H9 (cell line): ENCODE measurements around the gene EHBP1L1. TPM values are rescaled to one million over a fixed set of nuclear protein-coding genes. Genes with fewer than 3 reads are reported as not detected.

ENCODE experiments used
- DNase-seq: peaks from one replicate; pipeline ENCODE4 v3.0.0-alpha.2; 2017
- H2AFZ ChIP-seq: one replicate; pipeline ENCODE4 v1.6.1; 2013; ENCODE audit warnings: mild to moderate bottlenecking, low read length, control low read depth, moderate library complexity
- H2AK5ac ChIP-seq: 2 replicates; pipeline ENCODE4 v1.6.1; 2013; ENCODE audit warnings: low read length, control low read depth, mixed read lengths; ENCODE audit not compliant: insufficient read length
- H2BK120ac ChIP-seq: one replicate; pipeline ENCODE4 v1.6.1; 2013; ENCODE audit warnings: low read depth, mild to moderate bottlenecking, low read length, control low read depth, inconsistent platforms; ENCODE audit not compliant: poor library complexity, severe bottlenecking
- H2BK12ac ChIP-seq: 2 replicates; pipeline ENCODE4 v1.6.1; 2013; ENCODE audit warnings: low read length, control low read depth, mixed read lengths, low read depth; ENCODE audit not compliant: insufficient read length
- H2BK15ac ChIP-seq: 2 replicates; pipeline ENCODE4 v1.6.1; 2013; ENCODE audit warnings: low read depth, low read length, control low read depth
- H2BK20ac ChIP-seq: one replicate; pipeline ENCODE4 v1.6.1; 2013; ENCODE audit warnings: low read depth, mild to moderate bottlenecking, low read length, control low read depth, inconsistent platforms; ENCODE audit not compliant: poor library complexity, severe bottlenecking
- H2BK5ac ChIP-seq: 2 replicates; pipeline ENCODE4 v1.6.1; 2013; ENCODE audit warnings: low read length, control low read depth, mixed read lengths; ENCODE audit not compliant: insufficient read length
- H3K14ac ChIP-seq: 2 replicates; pipeline ENCODE4 v1.6.1; 2013; ENCODE audit warnings: low read length, control low read depth; ENCODE audit not compliant: insufficient read depth
- H3K18ac ChIP-seq: 2 replicates; pipeline ENCODE4 v1.6.1; 2013; ENCODE audit warnings: low read depth, mild to moderate bottlenecking, mixed read lengths, low read length, control low read depth; ENCODE audit not compliant: insufficient read length
- H3K23ac ChIP-seq: 2 replicates; pipeline ENCODE4 v1.6.1; 2013; ENCODE audit warnings: low read length, control low read depth, mixed read lengths, low read depth; ENCODE audit not compliant: insufficient read length
- H3K23me2 ChIP-seq: 2 replicates; pipeline ENCODE4 v1.6.1; 2013; ENCODE audit warnings: low read depth, mild to moderate bottlenecking, mixed read lengths, low read length, control low read depth; ENCODE audit not compliant: insufficient read length, poor library complexity, severe bottlenecking
- H3K27ac ChIP-seq: 2 replicates; pipeline ENCODE4 v1.5.1; 2013; ENCODE audit warnings: low read length, control low read depth, mixed read lengths, low read depth; ENCODE audit not compliant: insufficient read length
- H3K27me3 ChIP-seq: 2 replicates; pipeline ENCODE4 v1.6.1; 2013; ENCODE audit warnings: low read length, control low read depth, inconsistent platforms; ENCODE audit not compliant: insufficient read depth
- H3K4ac ChIP-seq: 2 replicates; pipeline ENCODE4 v1.6.1; 2013; ENCODE audit warnings: low read depth, mild to moderate bottlenecking, control low read depth, inconsistent platforms, low read length, moderate library complexity
- H3K4me1 ChIP-seq: 2 replicates; pipeline ENCODE4 v1.6.1; 2013; ENCODE audit warnings: low read length, control low read depth, inconsistent platforms; ENCODE audit not compliant: insufficient read depth
- H3K4me2 ChIP-seq: 2 replicates; pipeline ENCODE4 v1.6.1; 2013; ENCODE audit warnings: low read length, control low read depth, mixed read lengths; ENCODE audit not compliant: insufficient read length, insufficient read depth
- H3K56ac ChIP-seq: 2 replicates; pipeline ENCODE4 v1.6.1; 2013; ENCODE audit warnings: low read depth, mild to moderate bottlenecking, mixed read lengths, low read length, control low read depth; ENCODE audit not compliant: insufficient read length
- H3K79me1 ChIP-seq: 2 replicates; pipeline ENCODE4 v1.6.1; 2013; ENCODE audit warnings: low read depth, mild to moderate bottlenecking, moderate library complexity, low read length, control low read depth, inconsistent platforms; ENCODE audit not compliant: insufficient read depth, poor library complexity, severe bottlenecking
- H3K79me2 ChIP-seq: 2 replicates; pipeline ENCODE4 v1.6.1; 2013; ENCODE audit warnings: low read length, control low read depth, inconsistent platforms; ENCODE audit not compliant: insufficient read depth
- H3K9ac ChIP-seq: 2 replicates; pipeline ENCODE4 v1.6.1; 2013; ENCODE audit warnings: low read length, control low read depth, mixed read lengths; ENCODE audit not compliant: insufficient read length; ENCODE audit errors: extremely low read depth
- H3K9me3 ChIP-seq: one replicate; pipeline ENCODE4 v1.6.1; 2013; ENCODE audit warnings: low read depth, low read length, inconsistent platforms; ENCODE audit not compliant: control insufficient read depth
- H3T11ph ChIP-seq: one replicate; pipeline ENCODE4 v1.6.1; 2013; ENCODE audit warnings: mild to moderate bottlenecking, low read length, control low read depth, inconsistent platforms
- H4K20me1 ChIP-seq: one replicate; pipeline ENCODE4 v1.6.1; 2013; ENCODE audit not compliant: control insufficient read depth, insufficient read length, insufficient read depth
- H4K5ac ChIP-seq: 2 replicates; pipeline ENCODE4 v1.6.1; 2013; ENCODE audit warnings: low read depth, mild to moderate bottlenecking, mixed read lengths, low read length, control low read depth; ENCODE audit not compliant: insufficient read length
- H4K8ac ChIP-seq: replicated peaks from 2 replicates; pipeline ENCODE4 v1.6.1; 2013; ENCODE audit warnings: low read length, control low read depth, mixed read lengths, low read depth; ENCODE audit not compliant: insufficient read length
- H4K91ac ChIP-seq: 2 replicates; pipeline ENCODE4 v1.6.1; 2013; ENCODE audit warnings: low read depth, mild to moderate bottlenecking, moderate library complexity, mixed read lengths, low read length, control low read depth; ENCODE audit not compliant: insufficient read length
- H3K27ac Mint-ChIP-seq, 3 experiments: 2 replicates in 2 of 3; 3 replicates in 1 of 3; pipeline ENCODE4 v1.8.0; 2020 to 2021; ENCODE audit warnings: mixed read lengths in 3 of 3, mild to moderate bottlenecking in 1 of 3, moderate library complexity in 1 of 3
- H3K27me3 Mint-ChIP-seq: 2 replicates; pipeline ENCODE4 v1.8.0; 2021; ENCODE audit warnings: low read depth, mild to moderate bottlenecking, moderate library complexity, mixed read lengths
- H3K36me3 Mint-ChIP-seq, 3 experiments: 2 replicates in 2 of 3; 3 replicates in 1 of 3; pipeline ENCODE4 v1.8.0; 2020 to 2021; ENCODE audit warnings: low read depth in 3 of 3, mixed read lengths in 3 of 3; ENCODE audit not compliant: insufficient read depth in 1 of 3
- H3K4me1 Mint-ChIP-seq, 2 experiments: 2 replicates each; pipeline ENCODE4 v1.8.0; 2020; ENCODE audit warnings: mixed read lengths in 2 of 2
- H3K4me3 Mint-ChIP-seq, 2 experiments: 2 replicates in 1 of 2; 3 replicates in 1 of 2; pipeline ENCODE4 v1.8.0; 2020 to 2021; ENCODE audit warnings: mild to moderate bottlenecking in 2 of 2, mixed read lengths in 2 of 2, moderate library complexity in 1 of 2
- H3K9me3 Mint-ChIP-seq, 2 experiments: 2 replicates in 1 of 2; 3 replicates in 1 of 2; pipeline ENCODE4 v1.8.0; 2020; ENCODE audit warnings: mild to moderate bottlenecking in 2 of 2, mixed read lengths in 2 of 2, moderate library complexity in 1 of 2
- WGBS: extraction: QIAGEN DNeasy Blood & Tissue Kit; methylation state at CpG from one replicate; pipeline ENCODE4 v1.1.7; 2013; ENCODE audit warnings: missing lambda C conversion rate, low lambda C conversion rate, mixed read lengths; ENCODE audit not compliant: insufficient read length; ENCODE audit errors: extremely low coverage; 5-methylcytosine and 5-hydroxymethylcytosine counted together
- total RNA-seq: library from RNA; stranded (reverse); gene quantifications from 2 replicates; pipeline ENCODE4 v1.2.1, GENCODE V29; 2021
- TF ChIP-seq, protein P1 (sequence below): fragments of 200-600 bp; sonication (generic); conservative IDR thresholded peaks from 3 replicates; pipeline ENCODE4 v1.8.0; 2021; ENCODE audit warnings: antibody characterized with exemption, mild to moderate bottlenecking

The EHBP1L1 gene
- total RNA-seq, 1 experiment from 2014 or later, result 13.8 TPM

DNA sequence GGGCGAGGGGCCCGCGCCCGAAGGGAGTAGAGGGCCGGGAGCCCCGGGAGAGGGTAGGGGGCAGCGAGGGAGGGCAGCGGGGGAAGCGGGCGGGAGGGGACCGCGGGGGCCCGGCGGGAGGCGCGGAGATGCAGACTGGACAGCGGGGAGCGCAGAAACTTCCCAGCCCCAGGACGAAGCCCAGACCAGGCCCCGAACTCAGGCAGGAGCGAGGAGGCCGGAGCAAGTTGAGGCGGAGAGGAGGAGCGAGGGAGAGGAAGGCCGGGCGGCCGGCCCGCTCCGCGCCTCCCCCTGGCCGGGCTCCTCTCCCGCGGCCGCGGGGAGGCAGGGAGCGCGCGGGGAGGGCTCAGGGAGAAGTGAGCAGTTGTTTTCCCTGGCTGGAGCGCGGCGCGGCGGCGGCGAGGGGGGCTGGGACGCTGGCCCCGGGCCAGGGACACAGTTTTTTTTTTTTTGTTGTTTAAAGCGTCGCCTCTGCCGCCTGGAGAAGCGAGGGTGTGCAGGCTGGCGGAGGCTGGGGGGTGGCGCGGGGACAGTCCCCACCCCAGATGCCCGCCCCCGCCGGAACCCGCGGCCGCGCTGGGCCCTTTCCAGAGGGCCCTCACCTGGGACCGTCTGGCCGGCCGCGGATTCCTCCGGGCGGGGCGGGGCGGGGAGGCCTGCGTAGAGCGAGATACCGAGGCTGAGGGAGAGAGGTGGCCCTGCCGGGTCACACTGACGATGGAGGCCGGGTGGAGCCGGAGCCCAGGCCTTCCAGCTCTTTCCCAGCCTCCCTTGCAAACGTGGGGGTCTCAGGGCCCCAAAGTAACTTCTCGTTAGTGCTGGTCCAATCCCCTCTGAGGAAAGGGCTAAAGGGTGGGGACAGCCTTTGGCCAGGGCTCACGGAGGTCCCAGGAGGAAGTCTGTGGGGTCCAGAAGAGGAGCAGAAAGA is 17.6 kb upstream of the EHBP1L1 start, which contains the start of gene LTBP3:
LTBP3 (minus strand) TSS at position 358 of the 928 bp plus-strand sequence. CDS start 400 bp downstream, outside the sequence.
- H3K4me1 Mint-ChIP-seq, result peaks cover 46 to 63% of the 10 kb centered on the region in 2 experiments
- no CpG with 5 or more reads among the region's 79 CpGs for WGBS
- H2BK15ac ChIP-seq, result no peak within 1 kb of the TSS; the same call in 1 of the 2 replicates
- H3K79me2 ChIP-seq, result no peaks in the 10 kb centered on the region
- no peak within 1 kb of the TSS for H2AK5ac ChIP-seq
- no peak within 1 kb of the TSS for H3K56ac ChIP-seq
- no peak within 1 kb of the TSS for H2BK120ac ChIP-seq
- H3K27me3 Mint-ChIP-seq, result peaks cover 46% of the 10 kb centered on the region
- H3K79me1 ChIP-seq, result no peaks in the 10 kb centered on the region
- H4K91ac ChIP-seq, result no peak within 1 kb of the TSS
- no peaks in the 10 kb centered on the region for H3K36me3 Mint-ChIP-seq
- no peaks in the 10 kb centered on the region for H4K20me1 ChIP-seq
- H3K18ac ChIP-seq, result peak within 1 kb of the TSS; percentile 1
- H4K5ac ChIP-seq, result no peak within 1 kb of the TSS
- no peak within 1 kb of the TSS for H4K8ac ChIP-seq
- no peaks in the 10 kb centered on the region for H3K9me3 Mint-ChIP-seq
- no peak within 1 kb of the TSS for H3T11ph ChIP-seq
- no peak within 1 kb of the TSS for H3K27ac ChIP-seq
- TF ChIP-seq, protein P1, sequence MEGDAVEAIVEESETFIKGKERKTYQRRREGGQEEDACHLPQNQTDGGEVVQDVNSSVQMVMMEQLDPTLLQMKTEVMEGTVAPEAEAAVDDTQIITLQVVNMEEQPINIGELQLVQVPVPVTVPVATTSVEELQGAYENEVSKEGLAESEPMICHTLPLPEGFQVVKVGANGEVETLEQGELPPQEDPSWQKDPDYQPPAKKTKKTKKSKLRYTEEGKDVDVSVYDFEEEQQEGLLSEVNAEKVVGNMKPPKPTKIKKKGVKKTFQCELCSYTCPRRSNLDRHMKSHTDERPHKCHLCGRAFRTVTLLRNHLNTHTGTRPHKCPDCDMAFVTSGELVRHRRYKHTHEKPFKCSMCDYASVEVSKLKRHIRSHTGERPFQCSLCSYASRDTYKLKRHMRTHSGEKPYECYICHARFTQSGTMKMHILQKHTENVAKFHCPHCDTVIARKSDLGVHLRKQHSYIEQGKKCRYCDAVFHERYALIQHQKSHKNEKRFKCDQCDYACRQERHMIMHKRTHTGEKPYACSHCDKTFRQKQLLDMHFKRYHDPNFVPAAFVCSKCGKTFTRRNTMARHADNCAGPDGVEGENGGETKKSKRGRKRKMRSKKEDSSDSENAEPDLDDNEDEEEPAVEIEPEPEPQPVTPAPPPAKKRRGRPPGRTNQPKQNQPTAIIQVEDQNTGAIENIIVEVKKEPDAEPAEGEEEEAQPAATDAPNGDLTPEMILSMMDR, result no peak
- no peak within 1 kb of the TSS for H3K23ac ChIP-seq
- peak within 1 kb of the TSS; percentile 60 to 84 for H3K4me3 Mint-ChIP-seq
- peak; percentile 71 for DNase-seq
- H2AFZ ChIP-seq, result no peak within 1 kb of the TSS
- H3K4ac ChIP-seq, result no peak within 1 kb of the TSS
- no peak within 1 kb of the TSS for H3K9ac ChIP-seq
- no peaks in the 10 kb centered on the region for H3K23me2 ChIP-seq
- H2BK5ac ChIP-seq, result no peak within 1 kb of the TSS
- no peak within 1 kb of the TSS for H2BK20ac ChIP-seq
- no peaks in the 10 kb centered on the region; the same call in 1 of the 2 replicates for H3K27me3 ChIP-seq
- H3K27ac Mint-ChIP-seq, result no peak within 1 kb of the TSS
- peaks cover 9% of the 10 kb centered on the region; the same call in 1 of the 2 replicates for H3K4me1 ChIP-seq
- peak within 1 kb of the TSS; percentile 36 for H3K4me2 ChIP-seq
- H2BK12ac ChIP-seq, result no peak within 1 kb of the TSS
- H3K14ac ChIP-seq, result peak within 1 kb of the TSS; percentile 50
- no peaks in the 10 kb centered on the region for H3K9me3 ChIP-seq
